H9 (cell line): ENCODE measurements around the gene OPRL1. TPM values are rescaled to one million over a fixed set of nuclear protein-coding genes. Genes with fewer than 3 reads are reported as not detected.

Experiments used
- DNase-seq: peaks from one replicate; pipeline ENCODE4 v3.0.0-alpha.2; 2017
- H2AFZ ChIP-seq: one replicate; pipeline ENCODE4 v1.6.1; 2013; ENCODE audit warnings: mild to moderate bottlenecking, low read length, control low read depth, moderate library complexity
- H2AK5ac ChIP-seq: 2 replicates; pipeline ENCODE4 v1.6.1; 2013; ENCODE audit warnings: low read length, control low read depth, mixed read lengths; ENCODE audit not compliant: insufficient read length
- H2BK120ac ChIP-seq: one replicate; pipeline ENCODE4 v1.6.1; 2013; ENCODE audit warnings: low read depth, mild to moderate bottlenecking, low read length, control low read depth, inconsistent platforms; ENCODE audit not compliant: poor library complexity, severe bottlenecking
- H2BK12ac ChIP-seq: 2 replicates; pipeline ENCODE4 v1.6.1; 2013; ENCODE audit warnings: low read length, control low read depth, mixed read lengths, low read depth; ENCODE audit not compliant: insufficient read length
- H2BK15ac ChIP-seq: 2 replicates; pipeline ENCODE4 v1.6.1; 2013; ENCODE audit warnings: low read depth, low read length, control low read depth
- H2BK20ac ChIP-seq: one replicate; pipeline ENCODE4 v1.6.1; 2013; ENCODE audit warnings: low read depth, mild to moderate bottlenecking, low read length, control low read depth, inconsistent platforms; ENCODE audit not compliant: poor library complexity, severe bottlenecking
- H2BK5ac ChIP-seq: 2 replicates; pipeline ENCODE4 v1.6.1; 2013; ENCODE audit warnings: low read length, control low read depth, mixed read lengths; ENCODE audit not compliant: insufficient read length
- H3K14ac ChIP-seq: 2 replicates; pipeline ENCODE4 v1.6.1; 2013; ENCODE audit warnings: low read length, control low read depth; ENCODE audit not compliant: insufficient read depth
- H3K18ac ChIP-seq: 2 replicates; pipeline ENCODE4 v1.6.1; 2013; ENCODE audit warnings: low read depth, mild to moderate bottlenecking, mixed read lengths, low read length, control low read depth; ENCODE audit not compliant: insufficient read length
- H3K23ac ChIP-seq: 2 replicates; pipeline ENCODE4 v1.6.1; 2013; ENCODE audit warnings: low read length, control low read depth, mixed read lengths, low read depth; ENCODE audit not compliant: insufficient read length
- H3K23me2 ChIP-seq: 2 replicates; pipeline ENCODE4 v1.6.1; 2013; ENCODE audit warnings: low read depth, mild to moderate bottlenecking, mixed read lengths, low read length, control low read depth; ENCODE audit not compliant: insufficient read length, poor library complexity, severe bottlenecking
- H3K27ac ChIP-seq: 2 replicates; pipeline ENCODE4 v1.5.1; 2013; ENCODE audit warnings: low read length, control low read depth, mixed read lengths, low read depth; ENCODE audit not compliant: insufficient read length
- H3K27me3 ChIP-seq: 2 replicates; pipeline ENCODE4 v1.6.1; 2013; ENCODE audit warnings: low read length, control low read depth, inconsistent platforms; ENCODE audit not compliant: insufficient read depth
- H3K4ac ChIP-seq: 2 replicates; pipeline ENCODE4 v1.6.1; 2013; ENCODE audit warnings: low read depth, mild to moderate bottlenecking, control low read depth, inconsistent platforms, low read length, moderate library complexity
- H3K4me1 ChIP-seq: 2 replicates; pipeline ENCODE4 v1.6.1; 2013; ENCODE audit warnings: low read length, control low read depth, inconsistent platforms; ENCODE audit not compliant: insufficient read depth
- H3K4me2 ChIP-seq: 2 replicates; pipeline ENCODE4 v1.6.1; 2013; ENCODE audit warnings: low read length, control low read depth, mixed read lengths; ENCODE audit not compliant: insufficient read length, insufficient read depth
- H3K56ac ChIP-seq: 2 replicates; pipeline ENCODE4 v1.6.1; 2013; ENCODE audit warnings: low read depth, mild to moderate bottlenecking, mixed read lengths, low read length, control low read depth; ENCODE audit not compliant: insufficient read length
- H3K79me1 ChIP-seq: 2 replicates; pipeline ENCODE4 v1.6.1; 2013; ENCODE audit warnings: low read depth, mild to moderate bottlenecking, moderate library complexity, low read length, control low read depth, inconsistent platforms; ENCODE audit not compliant: insufficient read depth, poor library complexity, severe bottlenecking
- H3K79me2 ChIP-seq: 2 replicates; pipeline ENCODE4 v1.6.1; 2013; ENCODE audit warnings: low read length, control low read depth, inconsistent platforms; ENCODE audit not compliant: insufficient read depth
- H3K9ac ChIP-seq: 2 replicates; pipeline ENCODE4 v1.6.1; 2013; ENCODE audit warnings: low read length, control low read depth, mixed read lengths; ENCODE audit not compliant: insufficient read length; ENCODE audit errors: extremely low read depth
- H3K9me3 ChIP-seq: one replicate; pipeline ENCODE4 v1.6.1; 2013; ENCODE audit warnings: low read depth, low read length, inconsistent platforms; ENCODE audit not compliant: control insufficient read depth
- H3T11ph ChIP-seq: one replicate; pipeline ENCODE4 v1.6.1; 2013; ENCODE audit warnings: mild to moderate bottlenecking, low read length, control low read depth, inconsistent platforms
- H4K20me1 ChIP-seq: one replicate; pipeline ENCODE4 v1.6.1; 2013; ENCODE audit not compliant: control insufficient read depth, insufficient read length, insufficient read depth
- H4K5ac ChIP-seq: 2 replicates; pipeline ENCODE4 v1.6.1; 2013; ENCODE audit warnings: low read depth, mild to moderate bottlenecking, mixed read lengths, low read length, control low read depth; ENCODE audit not compliant: insufficient read length
- H4K8ac ChIP-seq: replicated peaks from 2 replicates; pipeline ENCODE4 v1.6.1; 2013; ENCODE audit warnings: low read length, control low read depth, mixed read lengths, low read depth; ENCODE audit not compliant: insufficient read length
- H4K91ac ChIP-seq: 2 replicates; pipeline ENCODE4 v1.6.1; 2013; ENCODE audit warnings: low read depth, mild to moderate bottlenecking, moderate library complexity, mixed read lengths, low read length, control low read depth; ENCODE audit not compliant: insufficient read length
- H3K27ac Mint-ChIP-seq, 3 experiments: 2 replicates in 2 of 3; 3 replicates in 1 of 3; pipeline ENCODE4 v1.8.0; 2020 to 2021; ENCODE audit warnings: mixed read lengths in 3 of 3, mild to moderate bottlenecking in 1 of 3, moderate library complexity in 1 of 3
- H3K27me3 Mint-ChIP-seq: 2 replicates; pipeline ENCODE4 v1.8.0; 2021; ENCODE audit warnings: low read depth, mild to moderate bottlenecking, moderate library complexity, mixed read lengths
- H3K36me3 Mint-ChIP-seq, 3 experiments: 2 replicates in 2 of 3; 3 replicates in 1 of 3; pipeline ENCODE4 v1.8.0; 2020 to 2021; ENCODE audit warnings: low read depth in 3 of 3, mixed read lengths in 3 of 3; ENCODE audit not compliant: insufficient read depth in 1 of 3
- H3K4me1 Mint-ChIP-seq, 2 experiments: 2 replicates each; pipeline ENCODE4 v1.8.0; 2020; ENCODE audit warnings: mixed read lengths in 2 of 2
- H3K4me3 Mint-ChIP-seq, 2 experiments: 2 replicates in 1 of 2; 3 replicates in 1 of 2; pipeline ENCODE4 v1.8.0; 2020 to 2021; ENCODE audit warnings: mild to moderate bottlenecking in 2 of 2, mixed read lengths in 2 of 2, moderate library complexity in 1 of 2
- H3K9me3 Mint-ChIP-seq, 2 experiments: 2 replicates in 1 of 2; 3 replicates in 1 of 2; pipeline ENCODE4 v1.8.0; 2020; ENCODE audit warnings: mild to moderate bottlenecking in 2 of 2, mixed read lengths in 2 of 2, moderate library complexity in 1 of 2
- CTCF ChIP-seq: fragments of 200-600 bp; sonication (generic); conservative IDR thresholded peaks from 3 replicates; pipeline ENCODE4 v1.8.0; 2021; ENCODE audit warnings: antibody characterized with exemption, mild to moderate bottlenecking
- WGBS: extraction: QIAGEN DNeasy Blood & Tissue Kit; methylation state at CpG from one replicate; pipeline ENCODE4 v1.1.7; 2013; ENCODE audit warnings: missing lambda C conversion rate, low lambda C conversion rate, mixed read lengths; ENCODE audit not compliant: insufficient read length; ENCODE audit errors: extremely low coverage; 5-methylcytosine and 5-hydroxymethylcytosine counted together
- total RNA-seq: library from RNA; stranded (reverse); gene quantifications from 2 replicates; pipeline ENCODE4 v1.2.1, GENCODE V29; 2021

Gene OPRL1
- total RNA-seq, 1 experiment from 2014 or later: 0.90 TPM

- peaks cover 5% of the 10 kb centered on the region; the same call in 1 of the 2 replicates for H3K27me3 ChIP-seq
- Mint-ChIP-seq H3K4me3 (peak overlapping the region; percentile 50 to 77), H3K9me3 (peaks cover 5 to 7% of the 10 kb centered on the region in 2 experiments; a peak in 4 of 5 replicates), H3K27me3 (peaks cover 63% of the 10 kb centered on the region), H3K4me1 (peaks cover 31 to 44% of the 10 kb centered on the region in 2 experiments), H3K27ac (no peak overlapping the region; a peak in 1 of 7 replicates), H3K36me3 (no peaks in the 10 kb centered on the region; a peak in 1 of 7 replicates)
- no peaks in the 10 kb centered on the region for H3K79me2 ChIP-seq
- no peaks in the 10 kb centered on the region; the same call in 1 of the 2 replicates for H3K4me1 ChIP-seq
- H3K9me3 ChIP-seq: no peaks in the 10 kb centered on the region
- no peak overlapping the region for H3T11ph ChIP-seq
- no peak overlapping the region for H3K9ac ChIP-seq
- no peak overlapping the region for H2BK15ac ChIP-seq
- H4K91ac ChIP-seq: no peak overlapping the region
- H4K8ac ChIP-seq: no peak overlapping the region
- H2BK12ac ChIP-seq: no peak overlapping the region
- H2AK5ac ChIP-seq: no peak overlapping the region
- no peaks in the 10 kb centered on the region for H4K20me1 ChIP-seq
- H3K4me2 ChIP-seq: peak overlapping the region; percentile 66
- H2AFZ ChIP-seq: no peak overlapping the region
- no peak for DNase-seq
- H3K4ac ChIP-seq: no peak overlapping the region
- H3K79me1 ChIP-seq: no peaks in the 10 kb centered on the region
- H2BK120ac ChIP-seq: no peak overlapping the region
- H2BK5ac ChIP-seq: no peak overlapping the region
- no peak overlapping the region for H3K27ac ChIP-seq
- H4K5ac ChIP-seq: no peak overlapping the region
- WGBS: no CpG with 5 or more reads among the region's 13 CpGs
- no peak overlapping the region for H3K23ac ChIP-seq
- no peak overlapping the region for H3K56ac ChIP-seq
- no peak overlapping the region for H2BK20ac ChIP-seq
- TF ChIP-seq CTCF: no peak
- H3K14ac ChIP-seq: no peak overlapping the region
- H3K18ac ChIP-seq: no peak overlapping the region
- H3K23me2 ChIP-seq: peaks cover 20% of the 10 kb centered on the region
These were observed 3.0 kb downstream of the OPRL1 start for GRCh38 chr20:64082820-64083377.
